ENCODE data around the gene ZNF689.

DNA sequence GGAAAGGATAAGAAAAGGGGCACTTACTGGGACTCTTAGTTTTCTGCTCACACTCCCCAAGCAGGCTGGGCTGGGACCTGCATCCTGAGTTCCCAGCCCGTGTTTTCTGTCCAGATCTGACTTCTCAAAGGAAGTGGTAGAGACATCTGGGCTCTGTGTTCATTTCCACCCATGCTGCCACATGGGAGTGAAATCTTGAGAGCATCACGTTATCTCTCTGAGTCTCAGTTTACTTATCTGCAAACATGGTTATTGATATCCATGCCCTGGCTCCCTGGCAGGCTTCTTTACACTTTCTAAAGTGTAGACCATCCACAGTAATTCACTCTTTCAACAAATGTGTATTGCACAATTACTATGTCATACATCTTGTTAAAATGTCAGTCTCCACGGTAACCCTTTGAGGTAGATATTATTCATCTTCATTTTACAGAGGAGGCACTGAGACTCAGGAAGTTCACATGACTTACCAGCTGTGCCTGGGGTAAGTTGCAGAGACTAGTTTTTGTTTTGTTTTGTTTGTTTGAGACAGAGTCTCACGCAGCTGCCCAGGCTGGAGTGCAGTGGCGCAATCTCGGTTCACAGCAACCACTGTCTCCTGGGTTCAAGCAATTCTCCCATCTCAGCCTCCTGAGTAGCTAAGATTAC, 42.1 kb downstream of the ZNF689 start:
- TF ChIP-seq, protein P1, sequence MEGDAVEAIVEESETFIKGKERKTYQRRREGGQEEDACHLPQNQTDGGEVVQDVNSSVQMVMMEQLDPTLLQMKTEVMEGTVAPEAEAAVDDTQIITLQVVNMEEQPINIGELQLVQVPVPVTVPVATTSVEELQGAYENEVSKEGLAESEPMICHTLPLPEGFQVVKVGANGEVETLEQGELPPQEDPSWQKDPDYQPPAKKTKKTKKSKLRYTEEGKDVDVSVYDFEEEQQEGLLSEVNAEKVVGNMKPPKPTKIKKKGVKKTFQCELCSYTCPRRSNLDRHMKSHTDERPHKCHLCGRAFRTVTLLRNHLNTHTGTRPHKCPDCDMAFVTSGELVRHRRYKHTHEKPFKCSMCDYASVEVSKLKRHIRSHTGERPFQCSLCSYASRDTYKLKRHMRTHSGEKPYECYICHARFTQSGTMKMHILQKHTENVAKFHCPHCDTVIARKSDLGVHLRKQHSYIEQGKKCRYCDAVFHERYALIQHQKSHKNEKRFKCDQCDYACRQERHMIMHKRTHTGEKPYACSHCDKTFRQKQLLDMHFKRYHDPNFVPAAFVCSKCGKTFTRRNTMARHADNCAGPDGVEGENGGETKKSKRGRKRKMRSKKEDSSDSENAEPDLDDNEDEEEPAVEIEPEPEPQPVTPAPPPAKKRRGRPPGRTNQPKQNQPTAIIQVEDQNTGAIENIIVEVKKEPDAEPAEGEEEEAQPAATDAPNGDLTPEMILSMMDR (CRISPR knock-in tag; IDR thresholded peaks at IDR 0.05), result no peak
- TF ChIP-seq ZNF430 (CRISPR knock-in tag; IDR thresholded peaks at IDR 0.05), result no peak
- no peak for TF ChIP-seq ZNF589 (CRISPR knock-in tag; conservative IDR thresholded peaks at IDR 0.05)
- TF ChIP-seq ZBTB2 (CRISPR knock-in tag; IDR thresholded peaks at IDR 0.05; ENCODE audit: low read depth), result no peak
- no peak for TF ChIP-seq ZNF724P (CRISPR knock-in tag; IDR thresholded peaks at IDR 0.05; ENCODE audit: borderline replicate concordance)
- TF ChIP-seq, protein P2, sequence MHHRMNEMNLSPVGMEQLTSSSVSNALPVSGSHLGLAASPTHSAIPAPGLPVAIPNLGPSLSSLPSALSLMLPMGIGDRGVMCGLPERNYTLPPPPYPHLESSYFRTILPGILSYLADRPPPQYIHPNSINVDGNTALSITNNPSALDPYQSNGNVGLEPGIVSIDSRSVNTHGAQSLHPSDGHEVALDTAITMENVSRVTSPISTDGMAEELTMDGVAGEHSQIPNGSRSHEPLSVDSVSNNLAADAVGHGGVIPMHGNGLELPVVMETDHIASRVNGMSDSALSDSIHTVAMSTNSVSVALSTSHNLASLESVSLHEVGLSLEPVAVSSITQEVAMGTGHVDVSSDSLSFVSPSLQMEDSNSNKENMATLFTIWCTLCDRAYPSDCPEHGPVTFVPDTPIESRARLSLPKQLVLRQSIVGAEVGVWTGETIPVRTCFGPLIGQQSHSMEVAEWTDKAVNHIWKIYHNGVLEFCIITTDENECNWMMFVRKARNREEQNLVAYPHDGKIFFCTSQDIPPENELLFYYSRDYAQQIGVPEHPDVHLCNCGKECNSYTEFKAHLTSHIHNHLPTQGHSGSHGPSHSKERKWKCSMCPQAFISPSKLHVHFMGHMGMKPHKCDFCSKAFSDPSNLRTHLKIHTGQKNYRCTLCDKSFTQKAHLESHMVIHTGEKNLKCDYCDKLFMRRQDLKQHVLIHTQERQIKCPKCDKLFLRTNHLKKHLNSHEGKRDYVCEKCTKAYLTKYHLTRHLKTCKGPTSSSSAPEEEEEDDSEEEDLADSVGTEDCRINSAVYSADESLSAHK (CRISPR knock-in tag; IDR thresholded peaks at IDR 0.05; ENCODE audit: borderline replicate concordance), result no peak
- no peak for TF ChIP-seq EZH2 (conservative IDR thresholded peaks at IDR 0.05; ENCODE audit: low read depth, low read length)
- TF ChIP-seq HOXA7 (CRISPR knock-in tag; IDR thresholded peaks at IDR 0.05), result no peak

All from HepG2 (cell line).